HG03442 (cell line): ENCODE results near the gene FGR.

Source experiments
- ATAC-seq: cut with Tn5 transposase; IDR thresholded peaks from one replicate; pipeline ENCODE4 v1.9.1; 2021; ENCODE audit warnings: mild to moderate bottlenecking, moderate library complexity; ENCODE audit not compliant: unreplicated experiment

FGR gene

DNA sequence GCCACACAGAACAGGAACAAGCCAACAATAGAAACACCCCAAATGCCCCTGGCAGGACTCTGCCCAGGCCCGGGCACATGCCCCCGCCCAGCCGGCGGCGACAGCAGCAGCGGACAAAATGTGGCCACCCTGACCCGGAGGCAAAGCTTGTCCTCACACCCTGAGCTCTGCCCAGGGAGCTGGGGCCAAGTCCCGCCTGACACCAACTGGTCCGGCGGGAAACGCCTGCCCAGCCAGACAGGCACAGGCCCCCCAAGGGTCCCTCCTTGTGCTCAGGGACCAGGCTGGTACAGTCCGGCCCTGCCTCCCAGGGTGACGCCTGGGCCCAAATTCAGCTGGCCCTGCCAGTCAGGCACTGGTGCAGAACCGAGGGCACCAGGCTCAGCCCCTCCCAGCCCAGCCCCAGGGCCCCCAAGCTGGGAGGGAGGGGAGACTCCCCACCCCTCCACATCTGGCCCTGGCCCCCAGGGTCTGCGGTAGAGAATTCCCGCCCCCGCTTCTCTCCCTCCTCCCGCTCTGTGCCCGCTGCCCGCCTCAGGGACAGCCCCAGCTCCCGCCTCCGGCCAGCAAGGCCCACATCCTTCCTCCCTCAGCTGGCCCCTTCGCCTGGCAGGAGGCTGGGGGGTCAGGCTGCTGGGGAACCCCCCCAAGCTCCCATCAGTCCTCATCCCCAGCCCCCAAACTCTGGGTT, 33.1 kb downstream of the FGR start:
- no peak for ATAC-seq

GRCh38 chr1:27601321-27601770, 33.6 kb downstream of the FGR start:
- no peak for ATAC-seq

GRCh38 chr1:27600498-27601175, 34.3 kb downstream of the FGR start:
- ATAC-seq = no peak

- no peak for ATAC-seq
Observed at GRCh38 chr1:27599605-27600497, 35.1 kb downstream of the FGR start.

DNA sequence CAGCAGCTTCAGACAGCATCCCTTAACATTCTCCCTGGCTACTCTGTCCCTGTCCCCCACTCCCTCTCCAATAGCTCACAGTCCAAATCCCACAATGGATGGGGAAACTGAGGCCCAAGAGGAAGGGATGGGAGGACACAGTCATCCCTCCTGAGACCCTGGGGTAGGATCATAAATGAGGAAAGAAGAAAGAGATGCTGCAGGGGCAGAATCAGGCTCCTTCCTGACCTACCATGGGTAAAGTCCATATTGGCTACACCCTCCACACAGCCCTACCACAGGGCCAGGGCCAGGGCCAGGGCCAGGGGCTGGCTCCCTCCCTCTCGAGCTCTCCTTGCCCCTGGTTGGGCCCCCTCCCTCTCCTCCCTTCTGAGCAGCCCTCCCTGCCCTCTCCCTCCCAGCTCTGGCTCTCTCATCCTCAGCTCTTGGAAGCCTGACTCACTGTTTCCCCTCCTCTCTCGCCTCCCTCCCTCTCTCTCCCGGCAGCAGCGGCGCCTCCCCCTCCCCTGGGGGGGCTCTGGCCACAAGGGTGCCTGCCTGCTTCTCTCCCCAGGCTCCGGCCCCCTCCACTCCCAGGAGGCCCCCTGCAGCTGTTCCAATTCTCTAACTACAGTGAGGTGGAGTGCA, 36.0 kb downstream of the FGR start:
- no peak for ATAC-seq

- ATAC-seq = no peak
Observed at GRCh38 chr1:27598295-27598687, 36.7 kb downstream of the FGR start.

DNA sequence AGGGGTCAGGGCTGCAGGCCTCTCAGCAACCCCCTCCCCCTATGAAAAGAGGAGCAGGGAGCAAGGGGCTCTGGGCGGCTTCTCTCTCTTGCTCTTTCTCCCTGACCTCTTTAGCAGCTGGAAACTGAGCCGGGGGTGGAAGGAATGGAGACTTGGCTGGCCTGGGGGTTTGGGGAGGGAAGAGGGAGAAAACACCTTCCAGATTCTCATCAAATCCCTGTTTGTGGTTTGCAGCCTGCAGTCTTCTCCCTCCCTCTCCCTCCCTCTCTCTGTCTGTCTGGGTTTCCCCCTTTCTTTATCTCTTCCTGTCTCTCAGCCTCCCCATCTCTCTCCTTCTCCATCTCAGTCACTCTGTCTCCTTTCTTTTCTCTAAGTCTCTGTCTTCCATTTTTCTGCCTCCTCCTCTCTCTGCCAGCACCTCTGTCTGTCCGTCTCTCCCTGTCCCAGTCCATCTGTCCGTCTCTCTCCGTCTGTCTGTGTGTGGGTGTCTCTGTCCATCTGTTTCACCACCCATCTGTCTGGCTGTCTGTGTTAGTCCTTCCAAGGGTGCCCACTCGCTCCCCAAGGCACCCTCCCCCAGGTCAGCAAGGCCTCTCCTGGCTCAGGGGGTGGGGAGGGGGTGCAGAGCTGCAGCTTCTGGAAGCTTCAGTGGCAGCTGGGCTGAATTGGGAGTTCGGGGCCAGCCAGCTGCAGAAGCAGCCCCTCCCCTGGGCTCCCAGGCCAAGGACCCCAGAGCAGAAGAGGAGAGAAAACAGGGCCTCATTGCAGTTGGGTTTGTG, 37.3 kb downstream of the FGR start:
- ATAC-seq = no peak

- no peak for ATAC-seq
Observed at GRCh38 chr1:27596986-27597385, 38.0 kb downstream of the FGR start.

DNA sequence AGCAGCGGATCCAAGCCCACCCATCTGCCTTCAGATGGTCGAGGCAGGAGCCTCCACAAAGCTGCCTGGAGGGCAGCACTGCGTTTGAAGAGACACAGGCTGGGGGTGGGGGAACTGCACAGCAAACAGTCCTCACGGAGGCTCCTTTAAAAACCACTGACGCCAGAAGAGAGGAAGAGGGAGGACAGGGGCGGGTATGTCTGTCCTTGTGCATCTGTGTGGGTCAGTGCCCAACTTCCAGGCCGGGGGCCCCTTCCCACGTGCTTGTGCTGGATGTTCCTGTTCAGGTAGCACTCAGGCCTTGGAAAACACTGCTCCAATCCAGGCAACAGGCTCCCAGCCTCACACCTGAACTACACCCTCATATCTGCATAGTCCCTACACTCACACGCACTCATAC, 38.7 kb downstream of the FGR start:
- no peak for ATAC-seq

- ATAC-seq = no peak
Observed at GRCh38 chr1:27595597-27595996, 39.4 kb downstream of the FGR start.

- no peak for ATAC-seq
Observed at GRCh38 chr1:27594564-27595510, 40.1 kb downstream of the FGR start.

DNA sequence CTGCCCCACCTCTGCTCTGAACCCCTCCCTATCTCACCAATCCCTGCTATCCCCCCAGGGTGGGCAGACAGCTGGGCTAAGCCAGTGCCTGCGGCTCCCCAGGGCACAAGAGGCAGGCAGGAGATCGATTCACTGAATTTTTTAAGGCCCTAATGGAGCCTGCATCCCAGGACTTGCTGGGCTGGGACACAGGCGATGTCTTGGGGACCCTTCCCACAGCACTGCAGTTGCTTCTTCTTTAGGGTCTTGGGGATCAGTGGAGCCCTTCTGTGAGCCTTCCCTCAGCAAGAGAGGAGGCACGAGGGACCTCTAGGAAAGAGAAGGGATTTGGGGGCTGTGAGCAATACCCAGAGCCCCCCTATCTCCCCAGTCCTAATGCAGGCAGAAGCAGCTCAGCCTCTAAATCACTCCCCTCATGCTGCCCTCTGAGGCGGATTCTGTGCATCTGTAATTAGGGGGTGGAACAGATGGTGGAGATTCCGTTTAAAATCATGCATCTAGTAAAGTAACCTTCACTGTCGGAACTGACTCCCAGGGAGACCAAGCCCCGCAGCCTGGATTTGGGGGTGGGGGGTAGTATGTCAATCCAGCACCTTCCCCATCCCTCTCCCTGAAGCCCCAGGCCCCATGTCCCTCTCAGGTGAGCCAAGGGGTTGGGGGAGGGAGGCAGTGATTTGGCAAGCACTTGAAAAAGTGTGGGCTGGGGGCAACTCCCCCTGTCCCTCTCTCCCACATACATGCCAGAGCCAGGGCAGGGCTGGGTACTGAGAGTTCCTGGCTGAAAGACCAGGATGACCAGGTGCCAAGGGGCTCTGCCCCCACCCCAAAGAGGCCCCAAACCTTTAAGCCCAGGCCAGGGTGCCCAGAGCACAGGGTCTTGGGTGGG, 41.1 kb downstream of the FGR start:
- ATAC-seq = no peak

- no peak for ATAC-seq
Observed at GRCh38 chr1:27592931-27593677, 41.9 kb downstream of the FGR start.

- ATAC-seq = no peak
Observed at GRCh38 chr1:27592232-27592930, 42.6 kb downstream of the FGR start.

GRCh38 chr1:27591622-27592021, 43.4 kb downstream of the FGR start:
- no peak for ATAC-seq

- no peak for ATAC-seq
Observed at GRCh38 chr1:27590917-27591508, 44.0 kb downstream of the FGR start.
